Lower leg skin (tissue), 4 donors: Measurements from ENCODE around the gene TMPRSS9. TPM values are rescaled to one million over a fixed set of nuclear protein-coding genes. Genes with fewer than 3 reads are reported as not detected.

Experiments
- DNase-seq, 2 donors: peaks; one replicate each; pipeline ENCODE4 v3.0.0-alpha.2; 2019; ENCODE audit warnings: low spot score in 2 of 2
- H3K4me3 ChIP-seq: fragments of 200-600 bp; sonication (generic); 2 replicates; pipeline ENCODE4 v1.5.1; 2017; ENCODE audit warnings: mild to moderate bottlenecking, low read depth; ENCODE audit not compliant: poor library complexity, severe bottlenecking
- POLR2A ChIP-seq, 2 donors: fragments of 450-650 bp; IDR thresholded peaks; one replicate each; pipeline ENCODE4 v1.6.1; 2016 to 2017; ENCODE audit warnings: antibody characterized with exemption in 2 of 2, mild to moderate bottlenecking in 1 of 2, moderate library complexity in 1 of 2
- WGBS, 2 donors: methylation state at CpG; one replicate each; pipeline ENCODE4 v1.1.5; 2018; 5-methylcytosine and 5-hydroxymethylcytosine counted together
- intact Hi-C: fragments of 100-400 bp; cut with DNase I; formaldehyde crosslinking; loops from one replicate; pipeline ENCODE4 v1.15.0; 2023; ENCODE audit warnings: low total_unique reads
- total RNA-seq, 4 donors: library from RNA; depleted of rRNA; stranded (reverse); fragments of >200 nt; gene quantifications; one replicate each; pipeline ENCODE4 v1.1.0, GENCODE V29; 2016
- TF ChIP-seq, protein P1 (sequence below), 3 donors: fragments of 450-650 bp; IDR thresholded peaks; one replicate each; pipeline ENCODE4 v1.5.1; 2016; ENCODE audit warnings: antibody characterized with exemption in 3 of 3, mild to moderate bottlenecking in 3 of 3, moderate library complexity in 2 of 3

The TMPRSS9 gene
- total RNA-seq, 4 donors from 2014 or later: not detected

DNA sequence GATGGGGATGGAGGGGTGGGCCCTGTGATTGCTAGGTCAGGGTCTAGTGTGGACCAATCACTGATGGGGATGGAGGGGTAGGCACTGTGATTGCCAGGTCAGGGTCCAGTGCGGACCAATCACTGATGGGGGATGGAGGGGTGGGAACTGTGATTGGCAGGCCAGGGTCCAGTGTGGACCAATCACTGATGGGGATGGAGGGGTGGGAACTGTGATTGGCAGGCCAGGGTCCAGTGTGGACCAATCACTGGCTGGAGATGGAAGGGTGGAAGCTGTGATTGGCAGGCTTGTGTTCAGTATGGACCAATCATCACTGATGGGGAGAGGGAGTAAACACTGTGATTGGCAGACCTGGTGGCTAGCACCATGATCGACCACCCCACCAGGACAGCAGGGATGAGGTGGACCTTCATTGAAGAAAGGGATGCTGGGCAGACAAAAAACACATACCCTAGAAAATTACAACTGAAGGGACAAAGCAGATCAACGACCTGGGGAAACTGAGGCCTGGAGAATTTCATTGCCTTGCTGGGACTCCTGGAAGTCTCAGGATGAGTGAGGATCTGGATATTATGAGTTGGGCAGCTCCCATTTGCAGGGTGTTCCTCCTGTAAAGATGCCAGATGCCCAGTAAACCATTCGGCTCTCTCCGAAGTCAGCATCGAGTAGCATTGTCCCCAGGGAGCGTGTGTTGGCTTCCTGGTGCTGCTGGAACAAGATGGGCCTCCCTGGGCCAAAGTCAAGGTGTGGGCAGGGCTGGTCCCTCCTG is 15.5 kb downstream of the TMPRSS9 start:
- no peak for TF ChIP-seq POLR2A (IDR thresholded peaks at IDR 0.05)
- TF ChIP-seq, protein P1, sequence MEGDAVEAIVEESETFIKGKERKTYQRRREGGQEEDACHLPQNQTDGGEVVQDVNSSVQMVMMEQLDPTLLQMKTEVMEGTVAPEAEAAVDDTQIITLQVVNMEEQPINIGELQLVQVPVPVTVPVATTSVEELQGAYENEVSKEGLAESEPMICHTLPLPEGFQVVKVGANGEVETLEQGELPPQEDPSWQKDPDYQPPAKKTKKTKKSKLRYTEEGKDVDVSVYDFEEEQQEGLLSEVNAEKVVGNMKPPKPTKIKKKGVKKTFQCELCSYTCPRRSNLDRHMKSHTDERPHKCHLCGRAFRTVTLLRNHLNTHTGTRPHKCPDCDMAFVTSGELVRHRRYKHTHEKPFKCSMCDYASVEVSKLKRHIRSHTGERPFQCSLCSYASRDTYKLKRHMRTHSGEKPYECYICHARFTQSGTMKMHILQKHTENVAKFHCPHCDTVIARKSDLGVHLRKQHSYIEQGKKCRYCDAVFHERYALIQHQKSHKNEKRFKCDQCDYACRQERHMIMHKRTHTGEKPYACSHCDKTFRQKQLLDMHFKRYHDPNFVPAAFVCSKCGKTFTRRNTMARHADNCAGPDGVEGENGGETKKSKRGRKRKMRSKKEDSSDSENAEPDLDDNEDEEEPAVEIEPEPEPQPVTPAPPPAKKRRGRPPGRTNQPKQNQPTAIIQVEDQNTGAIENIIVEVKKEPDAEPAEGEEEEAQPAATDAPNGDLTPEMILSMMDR (IDR thresholded peaks at IDR 0.05): no peak
- DNase-seq: no peak
- intact Hi-C loops: no loop called here
- no peak overlapping the region for H3K4me3 ChIP-seq
- 72 to 79% methylated on average over 7 of the region's 7 CpGs for WGBS, 2 donors

DNA sequence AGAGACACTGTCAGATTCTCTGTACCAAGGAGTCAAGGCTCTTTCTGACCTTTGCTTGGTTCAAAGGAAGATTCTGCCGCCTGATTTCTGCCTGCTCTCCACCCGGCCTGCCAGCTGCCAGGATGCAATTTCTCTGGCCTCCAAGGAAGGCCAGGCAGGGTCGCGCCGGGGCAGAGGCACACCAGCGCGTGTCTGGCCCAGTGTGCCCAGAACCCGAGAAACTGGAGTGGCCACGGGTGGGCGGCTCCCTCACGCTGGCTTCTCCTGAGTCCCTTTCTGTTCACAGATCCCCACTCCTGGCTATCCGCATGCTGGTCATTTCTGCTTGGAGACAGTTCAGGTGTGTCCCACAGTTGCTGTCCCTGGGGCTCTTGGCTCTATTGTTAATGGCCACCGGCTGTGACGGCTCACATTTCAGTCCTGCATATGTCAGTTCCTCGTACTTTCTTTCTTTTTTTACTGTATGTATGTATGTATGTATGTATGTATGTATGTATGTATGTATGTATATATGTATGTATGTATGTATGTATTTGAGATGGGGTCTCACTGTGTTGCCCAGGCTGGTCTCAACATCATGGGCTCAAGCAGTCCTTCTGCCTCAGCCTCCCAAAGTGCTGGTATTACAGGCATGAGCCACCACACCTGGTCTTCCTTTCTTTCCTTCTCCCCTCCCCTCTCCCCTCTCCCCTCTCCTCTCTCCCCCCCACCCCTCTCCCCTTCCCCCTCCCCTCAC is 16.9 kb downstream of the TMPRSS9 start:
- no peak for TF ChIP-seq POLR2A (IDR thresholded peaks at IDR 0.05)
- TF ChIP-seq, protein P1 (IDR thresholded peaks at IDR 0.05): no peak
- intact Hi-C loops: no loop called here
- DNase-seq: no peak
- no peak overlapping the region for H3K4me3 ChIP-seq
- 61 to 79% methylated on average over 9 to 15 of the region's 15 CpGs for WGBS, 2 donors

DNA sequence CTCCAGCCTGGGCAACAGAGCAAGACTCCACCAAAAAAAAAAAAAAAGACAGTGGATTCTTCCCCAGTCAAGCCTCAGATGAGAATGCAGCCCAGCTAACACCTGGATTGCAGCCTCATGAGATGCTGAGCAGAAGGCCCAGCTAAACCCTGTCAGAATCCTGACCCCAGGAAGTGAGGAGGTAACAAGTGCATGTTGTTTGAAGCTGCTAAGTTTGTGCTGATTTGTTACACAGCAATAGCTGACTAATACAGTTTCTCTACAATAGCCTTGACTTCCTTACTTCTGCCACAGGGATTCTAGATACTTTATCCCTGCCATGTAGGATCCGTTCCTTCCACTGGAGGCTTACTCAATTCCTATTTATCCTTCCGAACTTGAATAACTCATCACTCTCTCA is 20.5 kb downstream of the TMPRSS9 start:
- H3K4me3 ChIP-seq: no peak overlapping the region
- no peak for DNase-seq
- WGBS, 2 donors: 94 to 95% methylated on average over 2 of the region's 2 CpGs
- TF ChIP-seq POLR2A (IDR thresholded peaks at IDR 0.05): no peak
- TF ChIP-seq, protein P1 (IDR thresholded peaks at IDR 0.05): no peak
- intact Hi-C loops: no loop called here

DNA sequence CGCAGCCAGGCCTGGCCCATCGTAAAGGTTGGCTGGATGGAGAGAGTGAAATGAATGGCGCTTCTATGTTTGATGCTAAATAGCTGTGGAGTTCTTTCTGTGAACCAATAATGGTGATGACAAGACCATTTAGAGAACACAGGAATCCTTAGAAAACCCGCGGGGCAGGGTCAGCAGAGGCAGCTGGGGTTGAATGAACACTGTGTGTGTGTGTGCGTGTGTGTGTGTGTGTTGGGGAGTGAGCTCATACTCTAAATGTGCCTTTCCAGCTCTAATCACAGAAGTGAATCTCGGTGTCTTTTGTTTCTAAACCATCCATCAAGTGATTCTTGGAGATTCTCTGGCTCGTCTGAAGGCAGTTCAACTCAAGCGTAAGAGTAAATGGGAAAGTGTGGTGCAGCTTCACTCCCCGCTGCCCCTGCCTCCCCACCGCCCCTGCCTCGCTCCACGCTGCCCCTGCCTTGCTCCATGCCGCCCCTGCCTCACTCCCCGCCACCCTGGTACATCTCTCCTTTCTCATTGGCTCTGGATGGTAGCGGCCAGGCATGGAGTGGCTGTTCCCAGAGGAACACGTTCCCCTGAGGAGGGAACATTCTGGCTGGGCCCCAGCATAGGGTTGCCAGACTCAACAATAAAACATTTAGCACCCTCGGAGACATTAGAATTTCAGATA is 21.2 kb downstream of the TMPRSS9 start:
- 52 to 60% methylated on average over 18 of the region's 18 CpGs for WGBS, 2 donors
- TF ChIP-seq, protein P1 (IDR thresholded peaks at IDR 0.05): no peak
- no peak for TF ChIP-seq POLR2A (IDR thresholded peaks at IDR 0.05)
- H3K4me3 ChIP-seq: no peak overlapping the region
- no peak for DNase-seq
- intact Hi-C loops: no loop called here

DNA sequence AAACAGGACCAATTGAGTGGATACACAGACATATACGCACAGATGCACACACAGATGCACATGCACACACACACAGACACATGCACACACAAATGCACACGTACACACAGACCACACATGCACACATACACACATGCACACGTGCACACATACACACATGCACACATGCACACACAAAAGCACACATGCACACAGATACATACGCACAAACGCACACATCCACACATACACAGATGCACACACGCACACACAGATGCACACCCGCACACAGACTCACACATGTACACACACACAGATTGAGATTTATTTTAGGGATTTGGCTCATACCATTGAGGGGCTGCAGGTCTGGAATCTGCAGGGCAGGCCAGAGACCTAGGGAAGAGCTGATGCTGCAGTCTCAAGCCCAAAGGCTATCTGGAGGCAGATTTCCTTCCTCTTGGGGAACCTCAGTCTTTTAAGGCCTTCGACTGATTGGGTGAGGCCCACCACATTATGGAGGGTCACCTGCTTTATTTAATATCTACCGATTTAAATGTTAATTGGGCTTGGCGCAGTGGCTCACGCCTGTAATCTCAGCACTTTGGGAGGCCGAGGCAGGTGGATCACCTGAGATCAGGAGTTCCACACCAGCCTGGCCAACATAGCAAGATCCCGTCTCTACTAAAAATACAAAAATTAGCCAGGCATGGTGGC is 22.6 kb downstream of the TMPRSS9 start:
- H3K4me3 ChIP-seq: no peak overlapping the region
- WGBS, 2 donors: 89 to 90% methylated on average over 13 of the region's 13 CpGs
- intact Hi-C loops: no loop called here
- no peak for DNase-seq
- no peak for TF ChIP-seq POLR2A (IDR thresholded peaks at IDR 0.05)
- TF ChIP-seq, protein P1 (IDR thresholded peaks at IDR 0.05): no peak
